ENCODE measurements around the gene BLNK. TPM values are rescaled to one million over a fixed set of nuclear protein-coding genes. Genes with fewer than 3 reads are reported as not detected.

Gene BLNK
- polyA plus RNA-seq, 1 experiment, result not detected

DNA sequence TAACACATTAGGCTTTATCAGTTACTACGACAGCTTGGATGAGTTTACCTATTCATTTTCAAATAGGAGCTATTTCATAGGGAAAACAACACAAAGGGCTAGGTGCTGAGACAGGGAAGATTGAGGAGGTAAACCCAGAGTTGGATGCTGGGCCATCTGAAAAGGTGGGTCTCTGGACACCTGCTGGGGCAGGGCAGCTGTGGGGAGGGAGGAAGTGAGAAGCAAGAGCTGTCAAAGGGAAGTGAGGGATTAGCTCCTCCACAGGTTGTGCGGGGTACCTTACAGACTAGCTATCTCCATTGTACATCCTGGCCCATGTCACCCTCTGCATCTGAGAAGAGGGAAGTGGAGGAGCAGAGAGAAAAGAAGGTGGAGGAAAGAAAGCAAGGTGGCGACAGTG is 48.9 kb downstream of the BLNK start:
- CTCF ChIA-PET, result interaction anchor here (0.9 kb wide), 1 partner anchor 9 kb away, joined by 3 read pairs; no protein-coding TSS in a partner anchor

DNA sequence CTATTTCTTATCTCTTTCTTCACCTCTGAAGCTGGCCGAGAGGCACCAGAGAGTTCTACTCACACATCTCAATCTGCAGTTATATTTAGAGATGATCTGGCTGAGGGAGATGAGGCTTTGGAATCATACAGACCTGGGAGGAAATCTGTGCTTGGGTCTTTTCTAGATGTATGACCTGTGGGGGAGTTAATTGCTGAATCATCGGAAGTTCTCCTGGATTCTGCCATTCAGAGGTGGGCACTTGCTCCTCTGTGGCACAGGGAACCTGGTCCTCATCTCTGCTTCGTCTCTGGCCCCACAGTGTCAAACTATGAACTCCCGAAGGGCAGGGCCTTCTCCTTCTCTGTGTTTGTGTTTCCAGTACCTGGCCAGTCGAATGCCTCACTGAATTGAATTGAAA is 52.5 kb downstream of the BLNK start:
- DNase-seq (ENCODE audit: low read depth), result no peak
- POLR2A ChIA-PET, result no interaction called here
- CTCF ChIA-PET, result no interaction called here

More for the DNA sequence above, 48.9 kb downstream of the BLNK start:
- TF ChIP-seq, protein P1, sequence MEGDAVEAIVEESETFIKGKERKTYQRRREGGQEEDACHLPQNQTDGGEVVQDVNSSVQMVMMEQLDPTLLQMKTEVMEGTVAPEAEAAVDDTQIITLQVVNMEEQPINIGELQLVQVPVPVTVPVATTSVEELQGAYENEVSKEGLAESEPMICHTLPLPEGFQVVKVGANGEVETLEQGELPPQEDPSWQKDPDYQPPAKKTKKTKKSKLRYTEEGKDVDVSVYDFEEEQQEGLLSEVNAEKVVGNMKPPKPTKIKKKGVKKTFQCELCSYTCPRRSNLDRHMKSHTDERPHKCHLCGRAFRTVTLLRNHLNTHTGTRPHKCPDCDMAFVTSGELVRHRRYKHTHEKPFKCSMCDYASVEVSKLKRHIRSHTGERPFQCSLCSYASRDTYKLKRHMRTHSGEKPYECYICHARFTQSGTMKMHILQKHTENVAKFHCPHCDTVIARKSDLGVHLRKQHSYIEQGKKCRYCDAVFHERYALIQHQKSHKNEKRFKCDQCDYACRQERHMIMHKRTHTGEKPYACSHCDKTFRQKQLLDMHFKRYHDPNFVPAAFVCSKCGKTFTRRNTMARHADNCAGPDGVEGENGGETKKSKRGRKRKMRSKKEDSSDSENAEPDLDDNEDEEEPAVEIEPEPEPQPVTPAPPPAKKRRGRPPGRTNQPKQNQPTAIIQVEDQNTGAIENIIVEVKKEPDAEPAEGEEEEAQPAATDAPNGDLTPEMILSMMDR (IDR thresholded peaks at IDR 0.05; ENCODE audit: insufficient read depth, low read depth, low read length), result no peak
- DNase-seq (ENCODE audit: low read depth), result no peak
- POLR2A ChIA-PET, result no interaction called here
- Histone ChIP-seq H3K4me3 (ENCODE audit: low read depth, low read length) (no peak overlapping the region), H3K27me3 (ENCODE audit: control insufficient read depth, insufficient read depth, low read length) (no peaks in the 10 kb centered on the region), H3K36me3 (ENCODE audit: control insufficient read depth, insufficient read depth, low read length) (no peaks in the 10 kb centered on the region)

DNA sequence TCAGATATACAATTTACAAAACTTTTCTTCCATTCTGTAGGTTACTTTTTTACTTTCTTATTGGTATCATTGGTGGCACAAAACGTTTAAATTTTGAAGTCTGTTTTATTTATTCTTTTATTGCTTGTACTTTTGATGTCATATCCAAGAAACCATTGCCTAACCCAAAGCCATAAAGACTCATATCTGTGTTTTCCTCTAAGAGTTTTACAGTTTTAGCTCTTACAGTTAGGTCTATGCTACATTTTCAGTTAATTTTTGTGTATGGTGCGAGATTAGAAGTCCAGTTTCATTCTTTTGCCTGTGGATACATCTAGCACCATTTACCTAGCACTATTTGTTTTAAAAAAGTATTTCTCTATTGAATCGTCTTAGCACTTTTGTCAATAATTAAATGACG is 53.7 kb downstream of the BLNK start:
- H3K36me3 ChIP-seq (ENCODE audit: control insufficient read depth, insufficient read depth, low read length), result no peaks in the 10 kb centered on the region
- DNase-seq (ENCODE audit: low read depth), result no peak
- ChIA-PET POLR2A (no interaction called here), CTCF (no interaction called here)
- H3K27me3 ChIP-seq (ENCODE audit: control insufficient read depth, insufficient read depth, low read length), result no peaks in the 10 kb centered on the region
- H3K4me3 ChIP-seq (ENCODE audit: low read depth, low read length), result no peak overlapping the region
- TF ChIP-seq, protein P1 (IDR thresholded peaks at IDR 0.05; ENCODE audit: insufficient read depth, low read depth, low read length), result no peak

More for the DNA sequence above, 52.5 kb downstream of the BLNK start:
- Histone ChIP-seq H3K4me3 (ENCODE audit: low read depth, low read length) (no peak overlapping the region), H3K36me3 (ENCODE audit: control insufficient read depth, insufficient read depth, low read length) (no peaks in the 10 kb centered on the region), H3K27me3 (ENCODE audit: control insufficient read depth, insufficient read depth, low read length) (no peaks in the 10 kb centered on the region)
- TF ChIP-seq, protein P1 (IDR thresholded peaks at IDR 0.05; ENCODE audit: insufficient read depth, low read depth, low read length), result no peak

DNA sequence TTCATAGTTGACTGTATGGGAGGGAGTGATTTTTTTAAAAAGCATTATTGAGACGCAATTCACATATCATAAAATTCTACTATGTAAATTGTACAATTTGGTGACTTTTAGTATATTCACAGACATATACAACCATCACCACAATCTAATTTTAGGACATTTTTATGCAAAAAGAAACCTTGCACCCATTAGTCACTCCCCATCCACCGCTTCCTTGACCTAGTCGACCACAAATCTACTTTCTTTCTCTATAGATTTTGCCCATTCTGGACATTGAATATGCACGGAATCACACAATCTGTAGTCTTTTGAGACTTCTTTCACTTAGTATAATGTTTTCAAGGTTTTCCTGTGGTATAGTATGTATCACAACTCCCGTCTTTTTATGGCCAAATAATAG is 54.6 kb downstream of the BLNK start:
- DNase-seq (ENCODE audit: low read depth), result no peak
- POLR2A ChIA-PET, result no interaction called here
- Histone ChIP-seq H3K27me3 (ENCODE audit: control insufficient read depth, insufficient read depth, low read length) (no peaks in the 10 kb centered on the region), H3K4me3 (ENCODE audit: low read depth, low read length) (no peak overlapping the region), H3K36me3 (ENCODE audit: control insufficient read depth, insufficient read depth, low read length) (no peaks in the 10 kb centered on the region)
- CTCF ChIA-PET, result no interaction called here
- TF ChIP-seq, protein P1 (IDR thresholded peaks at IDR 0.05; ENCODE audit: insufficient read depth, low read depth, low read length), result no peak

DNA sequence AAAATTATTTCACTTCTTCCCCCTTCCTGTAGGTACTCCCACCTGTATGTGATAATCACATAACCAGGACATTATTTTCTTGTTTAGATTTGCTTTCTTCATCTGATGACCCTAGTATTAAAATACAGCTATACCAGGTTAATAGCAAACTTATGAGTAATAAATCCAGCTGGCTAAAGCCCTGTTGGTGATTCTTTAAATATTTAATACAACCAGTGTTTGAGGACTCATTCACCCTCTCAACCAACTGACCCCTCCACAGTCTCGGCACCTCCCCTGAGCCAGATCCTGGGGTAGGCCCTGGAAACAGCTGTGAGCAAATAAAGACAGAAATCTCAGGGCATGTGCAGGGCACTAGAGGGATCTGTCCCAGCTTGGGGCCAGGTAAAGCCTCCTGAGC is 58.5 kb downstream of the BLNK start:
- TF ChIP-seq, protein P1 (IDR thresholded peaks at IDR 0.05; ENCODE audit: insufficient read depth, low read depth, low read length), result no peak
- ChIA-PET POLR2A (no interaction called here), CTCF (no interaction called here)
- H3K4me3 ChIP-seq (ENCODE audit: low read depth, low read length), result no peak overlapping the region
- H3K36me3 ChIP-seq (ENCODE audit: control insufficient read depth, insufficient read depth, low read length), result no peaks in the 10 kb centered on the region
- no peak for DNase-seq (ENCODE audit: low read depth)
- H3K27me3 ChIP-seq (ENCODE audit: control insufficient read depth, insufficient read depth, low read length), result no peaks in the 10 kb centered on the region
